GM21360 (cell line): Measurements from ENCODE around the gene ZFC3H1.

Experiments used
- ATAC-seq: cut with Tn5 transposase; IDR thresholded peaks from one replicate; pipeline ENCODE4 v1.9.1; 2021; ENCODE audit warnings: mild to moderate bottlenecking, moderate library complexity; ENCODE audit not compliant: unreplicated experiment

Gene ZFC3H1

DNA sequence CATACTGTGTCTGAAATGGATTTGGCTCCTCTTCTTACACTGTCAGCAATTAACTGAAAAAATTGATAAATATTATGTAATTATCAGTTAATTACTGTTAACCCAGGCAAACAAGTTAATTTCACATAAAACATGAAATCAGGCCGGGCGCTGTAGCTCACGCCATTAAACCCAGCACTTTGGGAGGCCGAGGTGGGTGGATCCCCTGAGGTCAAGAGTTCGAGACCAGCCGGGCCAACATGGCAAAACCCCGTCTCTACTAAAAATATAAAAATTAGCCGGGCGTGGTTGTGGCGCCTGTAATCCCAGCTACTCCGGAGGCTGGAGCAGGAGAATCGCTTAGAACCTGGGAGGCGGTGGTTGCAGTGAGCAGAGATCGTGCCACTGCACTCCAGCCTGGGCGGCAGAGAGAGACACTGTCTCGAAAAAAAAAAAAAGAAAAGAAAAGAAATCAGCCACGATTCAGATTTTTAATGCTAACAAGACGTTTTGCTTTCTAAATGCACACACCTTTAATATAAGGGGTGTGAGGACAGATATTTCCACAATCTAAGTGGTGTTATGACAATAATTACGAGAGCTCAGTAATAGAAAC lies 21.8 kb upstream of the ZFC3H1 start:
- no peak for ATAC-seq

DNA sequence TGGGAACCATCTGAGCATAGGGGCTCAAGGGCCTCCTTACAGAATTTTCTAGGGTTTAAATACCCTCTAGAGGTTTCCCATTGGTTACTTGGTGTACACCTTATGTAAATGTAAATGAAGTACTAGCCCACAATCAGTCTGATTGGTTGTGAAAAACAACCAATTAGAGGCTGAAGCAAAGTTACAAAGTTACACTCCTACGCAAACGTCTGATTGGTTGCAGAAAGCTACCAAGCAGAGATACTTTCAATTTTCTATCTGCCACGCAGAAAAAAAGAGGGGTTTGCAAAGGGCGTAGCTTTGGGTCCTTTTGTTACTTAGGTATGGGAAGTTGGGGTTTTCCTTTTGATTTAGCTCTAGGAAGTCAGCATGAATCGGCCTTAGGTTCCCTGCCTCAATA lies 20.4 kb upstream of the ZFC3H1 start:
- no peak for ATAC-seq

DNA sequence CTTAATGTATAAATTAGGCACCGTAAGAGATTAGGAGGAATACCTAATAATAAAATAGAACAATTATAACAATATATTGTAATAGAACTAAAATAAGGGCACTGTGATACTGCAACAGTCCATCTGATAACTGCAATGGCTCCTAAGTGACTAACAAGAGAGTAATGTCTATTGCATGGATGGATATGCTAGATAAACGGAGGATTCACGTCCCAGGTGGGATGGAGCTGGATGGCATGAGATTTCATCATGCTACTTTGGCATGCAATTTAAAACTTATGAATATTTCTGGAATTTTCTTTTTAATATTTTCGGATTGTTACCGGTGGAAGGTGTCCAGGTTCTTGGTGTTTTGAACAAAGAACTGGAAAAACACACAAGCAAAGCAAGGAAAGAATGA lies 20.0 kb upstream of the ZFC3H1 start:
- ATAC-seq: no peak

DNA sequence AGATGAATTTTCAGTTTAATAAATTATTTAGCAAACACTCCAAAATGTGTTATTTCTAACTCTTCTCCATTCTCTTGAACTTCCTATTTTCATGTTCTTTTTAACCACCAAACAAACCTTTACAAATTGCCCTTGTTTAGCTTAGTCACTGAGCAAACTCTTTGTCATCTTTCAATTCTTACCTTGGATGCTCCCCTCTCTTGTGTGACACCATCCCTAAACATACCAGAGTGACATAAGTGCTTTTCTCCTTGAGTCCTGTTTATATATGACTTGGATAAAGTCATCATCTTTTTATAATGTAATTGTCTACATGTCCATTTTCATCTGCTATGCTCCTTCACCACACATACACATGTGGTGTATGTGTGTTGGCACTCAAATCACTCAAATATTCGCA lies 18.8 kb upstream of the ZFC3H1 start:
- ATAC-seq: no peak

GRCh38 chr12:71671816-71672215 lies 8.2 kb upstream of the ZFC3H1 start:
- no peak for ATAC-seq

- no peak for ATAC-seq
Observed at GRCh38 chr12:71671311-71671710, 7.7 kb upstream of the ZFC3H1 start.

DNA sequence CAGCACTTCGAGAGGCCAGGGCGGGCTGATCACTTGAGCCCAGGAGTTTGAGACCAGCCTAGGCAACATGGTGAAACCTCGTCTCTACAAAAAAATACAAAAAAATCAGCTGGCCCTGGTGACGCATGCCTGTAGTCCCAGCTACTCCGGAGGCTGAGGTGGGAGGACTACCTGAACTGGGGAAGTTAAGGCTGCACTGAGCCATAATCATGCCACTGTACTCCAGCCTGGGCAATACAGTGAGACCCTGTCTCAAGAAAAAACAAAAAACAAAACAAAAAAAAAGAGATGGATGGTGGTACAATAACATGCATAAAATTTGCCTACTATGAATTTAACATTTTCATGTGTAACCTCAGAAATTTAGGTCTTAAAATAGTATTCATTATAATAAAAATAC lies 2.6 kb upstream of the ZFC3H1 start:
- ATAC-seq: no peak

DNA sequence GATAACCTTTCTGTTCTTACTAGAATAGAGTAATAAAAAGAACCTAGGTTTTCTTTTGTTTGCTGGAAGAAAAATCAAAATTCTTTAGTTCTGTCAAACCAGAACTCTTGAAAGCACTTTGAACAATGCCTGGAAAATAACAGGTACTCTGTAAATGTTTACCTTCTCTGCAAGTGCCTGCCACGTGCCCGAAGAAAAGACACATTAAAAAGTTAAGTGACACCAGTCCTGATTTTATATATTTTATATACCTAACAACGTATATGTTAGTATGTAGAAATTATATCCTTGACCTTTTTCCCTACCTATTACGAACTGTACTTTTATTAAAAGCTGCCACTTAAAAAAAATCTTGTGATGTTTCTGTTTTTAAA lies 1.4 kb upstream of the ZFC3H1 start:
- ATAC-seq: no peak

DNA sequence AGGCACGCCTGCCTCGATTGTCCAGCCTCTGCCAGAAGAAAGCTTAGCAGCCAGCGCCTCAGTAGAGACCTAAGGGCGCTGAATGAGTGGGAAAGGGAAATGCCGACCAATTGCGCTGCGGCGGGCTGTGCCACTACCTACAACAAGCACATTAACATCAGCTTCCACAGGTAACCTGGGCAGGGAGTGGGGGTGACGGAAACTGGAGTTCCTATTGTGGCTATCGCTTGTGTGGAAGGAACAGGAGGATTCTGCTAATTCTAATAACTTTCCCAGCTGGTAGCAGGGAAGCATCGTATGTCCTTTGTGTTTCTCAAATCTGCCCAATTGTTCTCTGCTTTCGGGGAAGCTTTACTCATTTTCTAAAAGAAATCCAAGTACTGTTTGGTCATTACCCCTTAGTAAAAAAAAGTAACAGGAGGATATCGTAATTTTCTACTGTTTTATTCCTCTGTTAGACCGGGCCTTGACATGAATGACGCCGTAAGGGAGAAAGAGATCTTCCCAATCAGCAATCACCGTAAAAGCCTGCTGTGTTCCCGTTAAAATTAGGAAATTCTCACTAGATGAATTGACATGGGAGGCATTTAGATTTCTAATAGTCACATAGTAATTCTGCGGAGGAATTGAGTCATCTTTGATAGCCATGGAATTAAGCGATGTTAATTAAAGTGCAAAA lies 902 bp upstream of the ZFC3H1 start:
- peak; percentile 8 for ATAC-seq

DNA sequence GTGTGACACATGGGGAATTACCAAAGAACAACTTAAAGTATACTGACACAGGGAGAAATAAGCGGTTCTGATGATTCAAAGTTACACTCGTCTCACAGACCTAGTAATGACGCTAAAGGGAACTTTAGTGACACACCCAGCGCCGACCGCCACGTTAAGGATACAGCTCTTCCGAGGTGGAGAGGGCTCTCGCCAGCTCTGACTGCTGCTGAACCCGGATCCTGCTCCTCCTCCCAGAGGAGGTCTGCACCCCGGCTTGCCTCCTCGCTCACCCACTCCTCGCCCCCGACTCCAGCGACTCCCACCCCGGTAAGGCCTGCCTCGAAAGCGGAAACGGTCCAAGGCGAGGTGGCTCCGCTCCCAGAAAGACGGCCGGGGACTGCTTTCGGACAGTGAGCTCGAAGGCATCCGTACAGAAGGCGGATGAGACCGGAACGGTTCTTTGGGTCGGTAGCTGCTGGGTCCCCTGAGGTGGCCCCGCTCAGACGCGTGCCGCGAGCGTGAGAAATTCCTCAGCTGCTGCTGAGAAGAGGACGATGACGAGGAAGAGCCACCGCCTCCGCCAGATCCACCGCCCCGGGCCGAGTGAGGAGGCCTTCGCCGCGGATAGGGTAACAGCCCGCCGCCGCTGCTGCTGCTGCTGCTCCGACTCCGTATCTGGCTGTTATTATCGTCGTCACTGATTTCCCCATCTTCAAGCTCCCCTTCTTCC lies 643 bp downstream of the ZFC3H1 start:
- peak; percentile 24 for ATAC-seq

- ATAC-seq: no peak
Observed at GRCh38 chr12:71661977-71662530, 1.6 kb downstream of the ZFC3H1 start.

- ATAC-seq: no peak
Observed at GRCh38 chr12:71656740-71657139, 6.9 kb downstream of the ZFC3H1 start.

GRCh38 chr12:71655907-71656306 lies 7.7 kb downstream of the ZFC3H1 start:
- ATAC-seq: no peak

DNA sequence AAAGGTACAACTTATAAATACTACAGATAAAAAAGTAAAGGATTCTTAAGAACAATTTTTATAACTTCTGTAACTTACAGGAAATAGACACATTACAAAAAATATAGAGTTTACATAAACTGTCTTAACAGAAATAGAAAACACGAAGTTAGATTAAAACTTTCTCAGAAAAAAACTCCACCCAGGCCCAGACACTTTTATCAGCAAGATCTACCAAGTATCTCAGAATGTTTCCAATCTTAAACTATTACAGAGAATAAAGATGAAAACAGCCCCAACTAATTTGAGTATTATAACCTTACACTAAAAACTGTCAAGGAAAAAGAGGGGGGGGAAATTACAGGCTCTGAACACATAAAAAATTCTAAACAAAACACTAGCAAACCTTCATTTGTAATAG lies 8.2 kb downstream of the ZFC3H1 start:
- no peak for ATAC-seq

DNA sequence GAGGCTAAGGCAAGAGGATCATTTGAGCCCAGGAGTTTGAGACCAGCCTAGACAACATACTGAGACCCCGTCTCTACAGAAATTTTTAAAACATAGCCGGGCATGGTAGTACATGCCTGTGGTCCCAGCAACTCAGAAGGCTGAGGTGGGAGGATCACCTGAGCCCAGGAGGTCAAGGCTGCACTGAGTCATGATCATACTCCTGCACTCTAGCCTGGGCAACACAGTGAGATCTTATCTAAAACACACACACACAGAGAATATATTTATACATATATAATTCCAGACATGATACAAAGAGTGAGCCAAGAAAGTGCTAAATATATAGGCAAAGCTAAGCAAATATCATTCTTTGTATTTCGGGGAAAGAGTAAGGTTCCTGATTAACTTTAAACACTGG lies 9.4 kb downstream of the ZFC3H1 start:
- ATAC-seq: no peak

- ATAC-seq: no peak
Observed at GRCh38 chr12:71653137-71653536, 10.5 kb downstream of the ZFC3H1 start.

GRCh38 chr12:71652656-71653055 lies 11.0 kb downstream of the ZFC3H1 start:
- no peak for ATAC-seq

GRCh38 chr12:71649401-71649800 lies 14.2 kb downstream of the ZFC3H1 start:
- no peak for ATAC-seq

- ATAC-seq: no peak
Observed at GRCh38 chr12:71648537-71648936, 15.1 kb downstream of the ZFC3H1 start.

DNA sequence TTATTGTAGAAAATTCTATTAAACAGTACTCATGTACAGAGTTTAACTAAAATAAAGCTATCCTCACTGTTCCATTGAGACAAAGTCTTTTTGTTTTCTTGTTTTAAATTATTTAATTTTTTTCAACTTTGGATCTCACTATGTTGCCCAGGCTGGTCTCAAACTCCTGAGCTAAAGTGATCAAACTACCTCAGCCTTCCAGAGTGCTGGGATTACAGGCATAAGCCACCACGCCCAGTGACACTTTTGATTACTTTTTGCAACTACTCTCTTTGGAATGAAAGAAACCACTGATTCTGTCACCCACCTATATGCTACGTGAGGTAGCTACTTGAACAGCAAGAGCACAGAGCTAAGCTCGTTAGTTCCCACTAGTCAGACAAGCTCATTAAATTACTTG lies 17.1 kb downstream of the ZFC3H1 start:
- no peak for ATAC-seq

DNA sequence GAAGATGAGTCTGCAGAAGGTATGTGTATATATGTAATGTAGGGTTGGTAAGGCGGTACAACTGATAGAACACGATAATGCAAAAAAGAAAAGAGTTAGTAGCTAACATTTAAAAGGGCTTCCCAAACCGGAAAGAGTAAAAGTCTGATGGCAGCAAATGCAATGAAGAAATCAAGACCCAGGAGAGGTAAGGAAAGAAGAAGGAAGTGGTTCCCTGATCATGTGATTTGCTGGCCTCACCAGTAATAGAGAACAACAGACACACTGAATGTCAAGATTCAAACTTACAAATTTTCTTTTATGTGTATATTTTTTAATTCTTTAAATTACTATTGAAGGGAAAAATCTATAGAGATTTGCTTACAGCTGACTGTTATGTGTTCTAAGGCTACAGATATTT lies 18.4 kb downstream of the ZFC3H1 start:
- no peak for ATAC-seq

DNA sequence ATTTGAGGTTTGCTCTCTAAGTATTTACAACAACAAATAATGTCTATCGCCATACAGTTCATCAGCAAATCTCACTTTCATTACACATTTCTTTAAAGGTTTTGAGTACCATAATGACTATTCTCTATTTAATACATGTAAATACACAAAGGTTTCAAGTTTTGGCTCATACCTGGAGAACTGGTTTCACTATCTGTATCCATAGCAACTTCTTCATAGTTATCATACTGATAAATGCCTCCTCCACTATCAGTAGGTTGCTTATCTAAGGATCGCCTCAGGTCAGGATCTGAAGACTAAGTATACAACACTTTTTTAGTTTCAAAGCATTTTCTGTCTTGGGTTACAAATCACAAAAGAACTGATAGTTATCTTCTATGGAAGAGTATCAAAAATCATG lies 21.4 kb downstream of the ZFC3H1 start:
- ATAC-seq: no peak
